ENCODE results near the gene TEX14.
A peak's percentile ranks its signal among the peaks of the same experiment; 100 is the strongest.

Gene TEX14

GRCh38 chr17:58631523-58632323 is 60.1 kb downstream of the TEX14 start:
- H3K4me3 ChIP-seq (ENCODE audit: insufficient read depth, low read depth, low read length, poor library complexity, severe bottlenecking): peak overlapping the region; percentile 31
- no peaks in the 10 kb centered on the region for H3K36me3 ChIP-seq (ENCODE audit: control insufficient read depth, insufficient read depth, low read length)
- no peaks in the 10 kb centered on the region for H3K27me3 ChIP-seq (replicated peaks; ENCODE audit: control insufficient read depth, insufficient read depth, low read length, poor library complexity, severe bottlenecking)
- peak overlapping the region; percentile 74 for H3K27ac ChIP-seq (ENCODE audit: insufficient read depth, low read length, poor library complexity, severe bottlenecking)
- no peaks in the 10 kb centered on the region for H3K9me3 ChIP-seq (ENCODE audit: control insufficient read depth, low read length)
- DNase-seq: peak; percentile 85 to 88 (median 86)
- H3K4me1 ChIP-seq (ENCODE audit: control insufficient read depth, insufficient read depth, low read length, poor library complexity, severe bottlenecking): peaks cover 3% of the 10 kb centered on the region

GRCh38 chr17:58630883-58631522 is 60.8 kb downstream of the TEX14 start:
- peaks cover 3% of the 10 kb centered on the region for H3K4me1 ChIP-seq (ENCODE audit: control insufficient read depth, insufficient read depth, low read length, poor library complexity, severe bottlenecking)
- H3K27me3 ChIP-seq (replicated peaks; ENCODE audit: control insufficient read depth, insufficient read depth, low read length, poor library complexity, severe bottlenecking): no peaks in the 10 kb centered on the region
- DNase-seq: peak; percentile 1 to 29 (median 26)
- H3K36me3 ChIP-seq (ENCODE audit: control insufficient read depth, insufficient read depth, low read length): no peaks in the 10 kb centered on the region
- H3K4me3 ChIP-seq (ENCODE audit: insufficient read depth, low read depth, low read length, poor library complexity, severe bottlenecking): no peak overlapping the region
- no peaks in the 10 kb centered on the region for H3K9me3 ChIP-seq (ENCODE audit: control insufficient read depth, low read length)
- peak overlapping the region; percentile 74 for H3K27ac ChIP-seq (ENCODE audit: insufficient read depth, low read length, poor library complexity, severe bottlenecking)

GRCh38 chr17:58626905-58627304 is 64.9 kb downstream of the TEX14 start:
- no peak for DNase-seq
- Histone ChIP-seq H3K27me3 (replicated peaks; ENCODE audit: control insufficient read depth, insufficient read depth, low read length, poor library complexity, severe bottlenecking) (no peaks in the 10 kb centered on the region), H3K27ac (ENCODE audit: insufficient read depth, low read length, poor library complexity, severe bottlenecking) (no peak overlapping the region), H3K4me1 (ENCODE audit: control insufficient read depth, insufficient read depth, low read length, poor library complexity, severe bottlenecking) (peaks cover 3% of the 10 kb centered on the region), H3K4me3 (ENCODE audit: insufficient read depth, low read depth, low read length, poor library complexity, severe bottlenecking) (no peak overlapping the region), H3K36me3 (ENCODE audit: control insufficient read depth, insufficient read depth, low read length) (no peaks in the 10 kb centered on the region), H3K9me3 (ENCODE audit: control insufficient read depth, low read length) (no peaks in the 10 kb centered on the region)

- H3K4me1 ChIP-seq (ENCODE audit: control insufficient read depth, insufficient read depth, low read length, poor library complexity, severe bottlenecking): no peaks in the 10 kb centered on the region
- H3K36me3 ChIP-seq (ENCODE audit: control insufficient read depth, insufficient read depth, low read length): no peaks in the 10 kb centered on the region
- no peaks in the 10 kb centered on the region for H3K9me3 ChIP-seq (ENCODE audit: control insufficient read depth, low read length)
- DNase-seq: no peak
- H3K27me3 ChIP-seq (replicated peaks; ENCODE audit: control insufficient read depth, insufficient read depth, low read length, poor library complexity, severe bottlenecking): no peaks in the 10 kb centered on the region
- H3K27ac ChIP-seq (ENCODE audit: insufficient read depth, low read length, poor library complexity, severe bottlenecking): no peak overlapping the region
- H3K4me3 ChIP-seq (ENCODE audit: insufficient read depth, low read depth, low read length, poor library complexity, severe bottlenecking): no peak overlapping the region
These were observed 67.1 kb downstream of the TEX14 start for GRCh38 chr17:58624751-58625150.

GRCh38 chr17:58621174-58621573 is 70.7 kb downstream of the TEX14 start:
- no peak for DNase-seq
- H3K36me3 ChIP-seq (ENCODE audit: control insufficient read depth, insufficient read depth, low read length): no peaks in the 10 kb centered on the region

GRCh38 chr17:58618336-58618735 is 73.5 kb downstream of the TEX14 start:
- no peak for DNase-seq
- Histone ChIP-seq H3K4me3 (ENCODE audit: insufficient read depth, low read depth, low read length, poor library complexity, severe bottlenecking) (no peak overlapping the region), H3K9me3 (ENCODE audit: control insufficient read depth, low read length) (no peaks in the 10 kb centered on the region), H3K27ac (ENCODE audit: insufficient read depth, low read length, poor library complexity, severe bottlenecking) (no peak overlapping the region), H3K27me3 (replicated peaks; ENCODE audit: control insufficient read depth, insufficient read depth, low read length, poor library complexity, severe bottlenecking) (no peaks in the 10 kb centered on the region), H3K36me3 (ENCODE audit: control insufficient read depth, insufficient read depth, low read length) (no peaks in the 10 kb centered on the region), H3K4me1 (ENCODE audit: control insufficient read depth, insufficient read depth, low read length, poor library complexity, severe bottlenecking) (no peaks in the 10 kb centered on the region)

More at GRCh38 chr17:58621174-58621573, 70.7 kb downstream of the TEX14 start:
- Histone ChIP-seq H3K27ac (ENCODE audit: insufficient read depth, low read length, poor library complexity, severe bottlenecking) (no peak overlapping the region), H3K9me3 (ENCODE audit: control insufficient read depth, low read length) (no peaks in the 10 kb centered on the region), H3K4me1 (ENCODE audit: control insufficient read depth, insufficient read depth, low read length, poor library complexity, severe bottlenecking) (no peaks in the 10 kb centered on the region), H3K4me3 (ENCODE audit: insufficient read depth, low read depth, low read length, poor library complexity, severe bottlenecking) (no peak overlapping the region), H3K27me3 (replicated peaks; ENCODE audit: control insufficient read depth, insufficient read depth, low read length, poor library complexity, severe bottlenecking) (no peaks in the 10 kb centered on the region)

GRCh38 chr17:58617563-58617962 is 74.3 kb downstream of the TEX14 start:
- Histone ChIP-seq H3K27ac (ENCODE audit: insufficient read depth, low read length, poor library complexity, severe bottlenecking) (no peak overlapping the region), H3K4me3 (ENCODE audit: insufficient read depth, low read depth, low read length, poor library complexity, severe bottlenecking) (no peak overlapping the region), H3K4me1 (ENCODE audit: control insufficient read depth, insufficient read depth, low read length, poor library complexity, severe bottlenecking) (no peaks in the 10 kb centered on the region), H3K36me3 (ENCODE audit: control insufficient read depth, insufficient read depth, low read length) (no peaks in the 10 kb centered on the region), H3K27me3 (replicated peaks; ENCODE audit: control insufficient read depth, insufficient read depth, low read length, poor library complexity, severe bottlenecking) (no peaks in the 10 kb centered on the region), H3K9me3 (ENCODE audit: control insufficient read depth, low read length) (no peaks in the 10 kb centered on the region)
- DNase-seq: no peak

- no peak overlapping the region for H3K4me3 ChIP-seq (ENCODE audit: insufficient read depth, low read depth, low read length, poor library complexity, severe bottlenecking)
- H3K27me3 ChIP-seq (replicated peaks; ENCODE audit: control insufficient read depth, insufficient read depth, low read length, poor library complexity, severe bottlenecking): no peaks in the 10 kb centered on the region
- H3K27ac ChIP-seq (ENCODE audit: insufficient read depth, low read length, poor library complexity, severe bottlenecking): no peak overlapping the region
- H3K9me3 ChIP-seq (ENCODE audit: control insufficient read depth, low read length): no peaks in the 10 kb centered on the region
- no peaks in the 10 kb centered on the region for H3K4me1 ChIP-seq (ENCODE audit: control insufficient read depth, insufficient read depth, low read length, poor library complexity, severe bottlenecking)
- no peaks in the 10 kb centered on the region for H3K36me3 ChIP-seq (ENCODE audit: control insufficient read depth, insufficient read depth, low read length)
- DNase-seq: no peak
These were observed 75.8 kb downstream of the TEX14 start for GRCh38 chr17:58615768-58616659.

- H3K36me3 ChIP-seq (ENCODE audit: control insufficient read depth, insufficient read depth, low read length): no peaks in the 10 kb centered on the region
- H3K27ac ChIP-seq (ENCODE audit: insufficient read depth, low read length, poor library complexity, severe bottlenecking): no peak overlapping the region
- DNase-seq: no peak
- H3K27me3 ChIP-seq (replicated peaks; ENCODE audit: control insufficient read depth, insufficient read depth, low read length, poor library complexity, severe bottlenecking): no peaks in the 10 kb centered on the region
- no peaks in the 10 kb centered on the region for H3K9me3 ChIP-seq (ENCODE audit: control insufficient read depth, low read length)
- H3K4me1 ChIP-seq (ENCODE audit: control insufficient read depth, insufficient read depth, low read length, poor library complexity, severe bottlenecking): no peaks in the 10 kb centered on the region
- H3K4me3 ChIP-seq (ENCODE audit: insufficient read depth, low read depth, low read length, poor library complexity, severe bottlenecking): no peak overlapping the region
These were observed 76.9 kb downstream of the TEX14 start for GRCh38 chr17:58614859-58615459.
